ENCODE data around the gene HACD3.

DNA sequence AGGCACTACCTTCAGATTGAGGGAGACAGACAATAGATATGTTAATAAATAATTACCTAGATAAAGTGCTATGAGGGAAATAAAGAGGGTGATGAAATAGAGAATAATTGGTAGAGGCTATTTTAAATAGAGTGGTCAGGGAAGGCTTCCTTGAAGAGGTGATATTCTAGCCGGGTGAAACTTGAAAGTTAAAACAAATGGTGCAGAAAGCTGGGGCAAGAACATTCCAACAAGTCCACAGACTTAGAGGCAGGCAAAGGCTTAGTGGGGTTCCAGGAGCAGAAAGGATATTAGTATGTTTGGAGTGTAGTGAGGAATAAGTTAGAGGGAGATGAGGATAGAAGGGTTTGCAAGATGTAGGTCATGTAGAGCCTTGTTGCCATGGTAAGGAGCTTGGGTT lies 10.1 kb downstream of the HACD3 start:
- no peak for TF ChIP-seq EP300 (IDR thresholded peaks at IDR 0.05)
- TF ChIP-seq, protein P1, sequence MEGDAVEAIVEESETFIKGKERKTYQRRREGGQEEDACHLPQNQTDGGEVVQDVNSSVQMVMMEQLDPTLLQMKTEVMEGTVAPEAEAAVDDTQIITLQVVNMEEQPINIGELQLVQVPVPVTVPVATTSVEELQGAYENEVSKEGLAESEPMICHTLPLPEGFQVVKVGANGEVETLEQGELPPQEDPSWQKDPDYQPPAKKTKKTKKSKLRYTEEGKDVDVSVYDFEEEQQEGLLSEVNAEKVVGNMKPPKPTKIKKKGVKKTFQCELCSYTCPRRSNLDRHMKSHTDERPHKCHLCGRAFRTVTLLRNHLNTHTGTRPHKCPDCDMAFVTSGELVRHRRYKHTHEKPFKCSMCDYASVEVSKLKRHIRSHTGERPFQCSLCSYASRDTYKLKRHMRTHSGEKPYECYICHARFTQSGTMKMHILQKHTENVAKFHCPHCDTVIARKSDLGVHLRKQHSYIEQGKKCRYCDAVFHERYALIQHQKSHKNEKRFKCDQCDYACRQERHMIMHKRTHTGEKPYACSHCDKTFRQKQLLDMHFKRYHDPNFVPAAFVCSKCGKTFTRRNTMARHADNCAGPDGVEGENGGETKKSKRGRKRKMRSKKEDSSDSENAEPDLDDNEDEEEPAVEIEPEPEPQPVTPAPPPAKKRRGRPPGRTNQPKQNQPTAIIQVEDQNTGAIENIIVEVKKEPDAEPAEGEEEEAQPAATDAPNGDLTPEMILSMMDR (IDR thresholded peaks at IDR 0.05): no peak
- no peak for TF ChIP-seq POLR2A (IDR thresholded peaks at IDR 0.05)
